ENCODE measurements around the gene WNT7B.

- TF ChIP-seq CTCF (conservative IDR thresholded peaks at IDR 0.05), result no peak
- no peak for TF ChIP-seq EZH2 (IDR thresholded peaks at IDR 0.05; ENCODE audit: low read depth)
These were observed 3.3 kb upstream of the WNT7B start for GRCh38 chr22:45980268-45980570.

Measured in PC-9 (cell line).